IPS-20b (cell line): ENCODE data around the gene PRRG2.
"Not testable (repeated sequence)": the region's sequence is repeated elsewhere in the genome, so short reads cannot be mapped to it uniquely, and the experiment has no call there.

ENCODE experiments used
- H3K27ac ChIP-seq: one replicate; pipeline ENCODE4 v1.5.1; 2013; ENCODE audit warnings: low read length
- H3K27me3 ChIP-seq: 2 replicates; pipeline ENCODE4 v1.6.1; 2013; ENCODE audit warnings: mild to moderate bottlenecking, low read length, inconsistent platforms; ENCODE audit not compliant: insufficient read depth
- H3K36me3 ChIP-seq: 2 replicates; pipeline ENCODE4 v1.6.1; 2013; ENCODE audit warnings: low read depth, mild to moderate bottlenecking, inconsistent platforms, low read length, moderate library complexity; ENCODE audit not compliant: insufficient read depth
- H3K4me1 ChIP-seq: 2 replicates; pipeline ENCODE4 v1.6.1; 2013; ENCODE audit warnings: mild to moderate bottlenecking, control low read depth, inconsistent platforms, low read length, moderate library complexity; ENCODE audit not compliant: insufficient read depth
- H3K4me3 ChIP-seq: 2 replicates; pipeline ENCODE4 v1.5.1; 2013; ENCODE audit warnings: mild to moderate bottlenecking, low read length, inconsistent platforms
- H3K9ac ChIP-seq: 2 replicates; pipeline ENCODE4 v1.6.1; 2013; ENCODE audit warnings: low read depth, mild to moderate bottlenecking, inconsistent platforms, low read length, moderate library complexity
- H3K9me3 ChIP-seq: 2 replicates; pipeline ENCODE4 v1.6.1; 2013; ENCODE audit warnings: mild to moderate bottlenecking, low read depth, low read length, inconsistent platforms; ENCODE audit not compliant: insufficient read depth

Gene PRRG2

GRCh38 chr19:49617860-49618259 lies 36.7 kb downstream of the PRRG2 start:
- not testable (repeated sequence) for H3K27me3 ChIP-seq, H3K27ac ChIP-seq, H3K9me3 ChIP-seq, H3K9ac ChIP-seq, H3K4me1 ChIP-seq, H3K4me3 ChIP-seq
- H3K36me3 ChIP-seq = peaks cover 87% of the 10 kb centered on the region

GRCh38 chr19:49624967-49625910 lies 44.1 kb downstream of the PRRG2 start:
- Histone ChIP-seq H3K9me3 (no peaks in the 10 kb centered on the region), H3K4me1 (no peaks in the 10 kb centered on the region), H3K4me3 (no peak overlapping the region), H3K9ac (no peak overlapping the region), H3K36me3 (peaks cover 54% of the 10 kb centered on the region), H3K27ac (no peak overlapping the region), H3K27me3 (no peaks in the 10 kb centered on the region)

GRCh38 chr19:49626226-49626625 lies 45.1 kb downstream of the PRRG2 start:
- no peak overlapping the region for H3K9ac ChIP-seq

GRCh38 chr19:49629659-49630058 lies 48.5 kb downstream of the PRRG2 start:
- Histone ChIP-seq H3K9me3 (no peaks in the 10 kb centered on the region), H3K9ac (no peak overlapping the region), H3K36me3 (peaks cover 28% of the 10 kb centered on the region), H3K4me3 (no peak overlapping the region), H3K27me3 (no peaks in the 10 kb centered on the region), H3K4me1 (no peaks in the 10 kb centered on the region), H3K27ac (no peak overlapping the region)

More at GRCh38 chr19:49626226-49626625, 45.1 kb downstream of the PRRG2 start:
- no peaks in the 10 kb centered on the region for H3K9me3 ChIP-seq
- H3K27ac ChIP-seq = no peak overlapping the region
- no peaks in the 10 kb centered on the region for H3K27me3 ChIP-seq
- peaks cover 49% of the 10 kb centered on the region for H3K36me3 ChIP-seq
- no peaks in the 10 kb centered on the region for H3K4me1 ChIP-seq
- H3K4me3 ChIP-seq = no peak overlapping the region

- H3K4me1 ChIP-seq = no peaks in the 10 kb centered on the region
- H3K36me3 ChIP-seq = peaks cover 19% of the 10 kb centered on the region
- no peaks in the 10 kb centered on the region for H3K27me3 ChIP-seq
- no peak overlapping the region for H3K27ac ChIP-seq
- no peaks in the 10 kb centered on the region for H3K9me3 ChIP-seq
- no peak overlapping the region for H3K4me3 ChIP-seq
- H3K9ac ChIP-seq = no peak overlapping the region
Measured at GRCh38 chr19:49631014-49631588, 50.0 kb downstream of the PRRG2 start.

- peaks cover 14% of the 10 kb centered on the region for H3K36me3 ChIP-seq
Measured at GRCh38 chr19:49631610-49632192, 50.6 kb downstream of the PRRG2 start.

GRCh38 chr19:49632576-49632975 lies 51.5 kb downstream of the PRRG2 start:
- Histone ChIP-seq H3K9ac (no peak overlapping the region), H3K4me3 (no peak overlapping the region), H3K9me3 (no peaks in the 10 kb centered on the region), H3K27me3 (no peaks in the 10 kb centered on the region), H3K27ac (no peak overlapping the region), H3K36me3 (peaks cover 5% of the 10 kb centered on the region; the same call in 1 of the 2 replicates), H3K4me1 (no peaks in the 10 kb centered on the region)

More at GRCh38 chr19:49631610-49632192, 50.6 kb downstream of the PRRG2 start:
- H3K27ac ChIP-seq = no peak overlapping the region
- no peak overlapping the region for H3K4me3 ChIP-seq
- no peaks in the 10 kb centered on the region for H3K4me1 ChIP-seq
- no peak overlapping the region for H3K9ac ChIP-seq
- no peaks in the 10 kb centered on the region for H3K9me3 ChIP-seq
- no peaks in the 10 kb centered on the region for H3K27me3 ChIP-seq

- not testable (repeated sequence) for H3K4me1 ChIP-seq, H3K27ac ChIP-seq, H3K4me3 ChIP-seq, H3K27me3 ChIP-seq, H3K9me3 ChIP-seq, H3K36me3 ChIP-seq, H3K9ac ChIP-seq
Measured at GRCh38 chr19:49633273-49633672, 52.2 kb downstream of the PRRG2 start.

GRCh38 chr19:49635530-49636232 lies 54.6 kb downstream of the PRRG2 start:
- H3K9ac ChIP-seq = no peak overlapping the region
- no peak overlapping the region for H3K27ac ChIP-seq
- H3K4me3 ChIP-seq = no peak overlapping the region
- H3K27me3 ChIP-seq = peaks cover 12% of the 10 kb centered on the region
- H3K4me1 ChIP-seq = peaks cover 5% of the 10 kb centered on the region; the same call in 1 of the 2 replicates
- H3K9me3 ChIP-seq = no peaks in the 10 kb centered on the region
- H3K36me3 ChIP-seq = no peaks in the 10 kb centered on the region

GRCh38 chr19:49636233-49636932 lies 55.3 kb downstream of the PRRG2 start:
- H3K36me3 ChIP-seq = no peaks in the 10 kb centered on the region
- no peak overlapping the region for H3K27ac ChIP-seq
- H3K4me3 ChIP-seq = no peak overlapping the region
- H3K9ac ChIP-seq = no peak overlapping the region
- no peaks in the 10 kb centered on the region for H3K9me3 ChIP-seq
- peaks cover 12% of the 10 kb centered on the region for H3K27me3 ChIP-seq
- H3K4me1 ChIP-seq = peaks cover 8% of the 10 kb centered on the region; the same call in 1 of the 2 replicates
